Endometrial microvascular endothelial cells (primary cell): ENCODE measurements around the gene CKLF. TPM values are rescaled to one million over a fixed set of nuclear protein-coding genes. Genes with fewer than 3 reads are reported as not detected.
"Not testable (repeated sequence)": the region's sequence is repeated elsewhere in the genome, so short reads cannot be mapped to it uniquely, and the experiment has no call there.

Experiments
- in situ Hi-C: cut with HindIII; loops from 2 replicates; pipeline ENCODE4 v1.10.0; 2017; ENCODE audit warnings: low sequenced_read_pairs, low pct_unique_long_range_greater_than_20kb; ENCODE audit errors: inconsistent ontology term
- total RNA-seq: library from RNA; depleted of rRNA; stranded (reverse); fragments of >200 nt; gene quantifications from one replicate; pipeline ENCODE4 v1.2.3, GENCODE V29; 2015; ENCODE audit errors: inconsistent ontology term

Gene CKLF
- total RNA-seq, 1 donor from 2014 or later, result 134 TPM

GRCh38 chr16:66561381-66562080 lies 9.2 kb downstream of the CKLF start:
- in situ Hi-C loops, result no loop called here

GRCh38 chr16:66562409-66562808 lies 10.0 kb downstream of the CKLF start:
- in situ Hi-C loops, result no loop called here

GRCh38 chr16:66562986-66563385 lies 10.6 kb downstream of the CKLF start:
- in situ Hi-C loops, result no loop called here

GRCh38 chr16:66563574-66564334 lies 11.4 kb downstream of the CKLF start:
- in situ Hi-C loops, result no loop called here

GRCh38 chr16:66566051-66566901 lies 13.9 kb downstream of the CKLF start, which contains the start of gene CMTM1:
Gene CMTM1 (plus strand): TSS chr16:66566439. CDS start chr16:66566514, 75 bp downstream.
- in situ Hi-C loops, result no loop called here

GRCh38 chr16:66567270-66567669 lies 14.9 kb downstream of the CKLF start:
- in situ Hi-C loops, result not testable (repeated sequence)

GRCh38 chr16:66568355-66568754 lies 16.0 kb downstream of the CKLF start:
- in situ Hi-C loops, result no loop called here

- in situ Hi-C loops, result no loop called here
Measured at GRCh38 chr16:66569131-66569530, 16.8 kb downstream of the CKLF start.

GRCh38 chr16:66569827-66570405 lies 17.5 kb downstream of the CKLF start:
- in situ Hi-C loops, result loop anchor here (10.0 kb wide), 1 partner anchor 95 kb away; no protein-coding TSS in a partner anchor

- in situ Hi-C loops, result loop anchor here (10.0 kb wide), 1 partner anchor 92 kb away; no protein-coding TSS in a partner anchor
Measured at GRCh38 chr16:66572356-66572755, 20.0 kb downstream of the CKLF start.

- in situ Hi-C loops, result loop anchor here (10.0 kb wide), 1 partner anchor 91 kb away; no protein-coding TSS in a partner anchor
Measured at GRCh38 chr16:66574081-66574480, 21.7 kb downstream of the CKLF start.

- in situ Hi-C loops, result loop anchor here (10.0 kb wide), 1 partner anchor 90 kb away; no protein-coding TSS in a partner anchor
Measured at GRCh38 chr16:66574531-66574930, 22.2 kb downstream of the CKLF start.

- in situ Hi-C loops, result loop anchor here (10.0 kb wide), 1 partner anchor 90 kb away; no protein-coding TSS in a partner anchor
Measured at GRCh38 chr16:66575060-66575459, 22.7 kb downstream of the CKLF start.

- in situ Hi-C loops, result loop anchor here (10.0 kb wide), 1 partner anchor 89 kb away; no protein-coding TSS in a partner anchor
Measured at GRCh38 chr16:66576296-66576695, 23.9 kb downstream of the CKLF start.

GRCh38 chr16:66578651-66579531 lies 26.5 kb downstream of the CKLF start, which contains the start of gene CMTM2:
Gene CMTM2 (plus strand): TSS chr16:66579463. CDS start chr16:66579608, 145 bp downstream.
- in situ Hi-C loops, result loop anchor here (10.0 kb wide), 1 partner anchor 86 kb away; no protein-coding TSS in a partner anchor

- in situ Hi-C loops, result loop anchor here (5.0 kb wide), 1 partner anchor 58 kb away; no protein-coding TSS in a partner anchor
Measured at GRCh38 chr16:66580605-66581209, 28.3 kb downstream of the CKLF start.
